ENCODE results near the gene ABHD17C. TPM values are rescaled to one million over a fixed set of nuclear protein-coding genes. Genes with fewer than 3 reads are reported as not detected.

ABHD17C gene
- total and polyA plus RNA-seq, 2 of the 8 experiments (the other 6 are each of a cell fraction or from before 2014, with no cell fraction given), result 20.2 to 29.8 TPM

- TF ChIP-seq EZH2 (IDR thresholded peaks at IDR 0.05; ENCODE audit: low read depth, low read length, severe bottlenecking), result peak; percentile 45
Observed at GRCh38 chr15:80779658-80780415, 84.7 kb downstream of the ABHD17C start (continued).

All from H1 (cell line).